ENCODE measurements around the gene PPA1.
"Not testable (repeated sequence)": the region's sequence is repeated elsewhere in the genome, so short reads cannot be mapped to it uniquely, and the experiment has no call there.

Gene PPA1

DNA sequence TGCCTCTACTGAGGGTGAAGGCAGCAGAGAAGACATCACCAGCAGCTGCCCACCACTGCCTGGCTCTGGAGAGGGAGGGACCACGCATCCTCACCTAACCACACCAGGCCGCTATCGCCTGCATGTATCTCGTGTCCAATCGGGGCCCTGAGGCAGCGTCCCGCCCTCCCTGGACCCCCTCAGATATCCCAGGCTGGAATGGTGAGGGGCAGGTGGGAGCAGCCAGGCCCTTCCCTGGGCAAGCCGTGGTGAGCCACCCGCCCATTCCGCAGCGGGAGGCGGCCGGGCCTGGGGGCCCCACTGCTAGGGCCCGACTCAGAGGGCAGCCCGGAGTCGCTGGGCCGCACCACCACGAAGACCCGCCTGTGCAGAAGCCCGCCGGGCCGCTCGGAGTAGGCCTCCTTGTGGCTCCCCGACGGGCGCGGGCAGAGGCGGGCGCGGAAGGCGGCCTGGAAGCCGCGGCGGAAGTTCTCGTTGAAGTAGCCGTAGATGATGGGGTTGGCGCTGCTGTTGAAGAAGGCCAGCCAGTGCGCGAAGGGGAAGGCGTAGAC lies 21.6 kb upstream of the PPA1 start:
- no peak for DNase-seq

DNA sequence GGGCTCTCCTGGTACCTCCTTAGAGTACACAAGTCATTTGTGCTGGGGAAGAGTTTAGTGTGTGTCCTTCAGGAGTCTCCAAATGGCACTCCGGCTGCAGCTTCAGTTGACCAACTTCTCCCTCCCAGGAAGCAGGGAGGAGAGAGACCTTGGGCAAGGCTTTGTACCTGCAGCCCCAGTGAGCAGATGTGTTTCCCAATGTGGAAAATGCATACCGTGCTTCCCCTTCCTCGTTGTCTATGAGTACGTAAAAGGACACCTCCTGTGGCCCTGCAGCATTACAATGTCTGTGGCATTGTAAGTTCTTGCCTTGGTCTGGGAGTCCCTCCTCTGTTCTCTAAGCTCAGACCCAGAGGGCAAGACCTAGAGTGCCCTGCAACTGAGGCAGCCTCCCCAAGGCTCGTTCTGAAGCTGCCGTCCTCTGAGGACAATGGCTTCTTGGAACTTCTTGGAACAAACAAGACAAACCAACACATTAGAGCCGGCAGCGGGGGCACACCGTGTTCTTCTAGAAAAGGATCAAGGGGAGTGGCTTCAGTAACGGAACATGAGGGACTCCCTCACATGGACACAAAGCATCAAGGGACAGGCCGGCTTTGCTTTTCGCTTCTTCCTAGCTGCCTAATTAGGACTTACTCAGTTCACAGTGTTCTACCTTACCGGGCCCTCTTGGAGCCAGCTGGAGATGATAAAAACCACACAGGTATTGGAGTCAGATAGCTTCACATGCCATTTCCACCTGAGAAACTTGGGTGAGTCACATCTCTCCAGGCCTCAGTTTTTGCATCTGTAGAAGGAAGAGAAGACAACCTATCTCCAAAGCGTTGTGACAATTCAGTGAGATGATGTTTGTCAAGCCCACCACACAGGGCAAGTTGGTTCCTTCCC lies 20.9 kb upstream of the PPA1 start:
- DNase-seq = no peak

GRCh38 chr10:70250961-70251680 lies 17.9 kb upstream of the PPA1 start:
- DNase-seq = no peak

- no peak for DNase-seq
Measured at GRCh38 chr10:70247360-70247759, 14.1 kb upstream of the PPA1 start.

DNA sequence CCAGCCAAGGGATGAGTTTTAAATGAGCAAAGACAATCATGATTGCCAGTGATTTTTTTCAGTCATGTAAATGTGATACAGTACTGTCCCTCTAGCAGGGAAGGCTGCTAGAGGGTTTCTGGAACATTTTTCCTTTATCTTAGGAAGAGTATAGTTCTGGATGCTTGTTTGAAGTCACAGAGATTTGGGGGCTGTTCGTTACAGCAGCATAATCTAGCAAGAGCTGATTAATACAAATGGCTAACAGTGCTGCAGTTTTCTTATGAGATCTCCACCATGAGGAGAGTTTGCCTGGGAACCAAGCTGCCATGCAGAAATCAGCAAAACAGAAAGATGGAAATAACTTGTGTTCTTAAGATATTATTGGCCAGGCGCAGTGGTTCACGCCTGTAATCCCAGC lies 7.9 kb upstream of the PPA1 start:
- no peak for DNase-seq

DNA sequence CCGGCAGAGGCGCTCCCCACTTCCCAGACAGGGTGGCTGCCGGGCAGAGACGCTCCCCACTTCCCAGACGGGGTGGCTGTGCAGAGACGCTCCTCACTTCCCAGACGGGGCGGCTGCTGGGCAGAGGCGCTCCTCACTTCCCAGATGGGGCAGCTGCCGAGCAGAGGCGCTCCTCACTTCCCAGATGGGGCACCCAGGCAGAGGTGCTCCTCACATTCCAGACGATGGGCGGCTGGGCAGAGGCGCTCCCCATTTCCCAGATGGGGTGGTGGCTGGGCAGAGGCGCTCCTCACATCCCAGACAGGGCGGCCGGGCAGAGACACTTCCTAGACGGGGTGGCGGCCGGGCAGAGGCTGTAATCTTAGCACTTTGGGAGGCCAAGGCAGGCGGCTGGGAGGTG lies 6.8 kb upstream of the PPA1 start:
- DNase-seq = not testable (repeated sequence)

GRCh38 chr10:70239077-70239976 lies 6.1 kb upstream of the PPA1 start:
- not testable (repeated sequence) for DNase-seq

- DNase-seq = not testable (repeated sequence)
Measured at GRCh38 chr10:70237958-70238536, 4.8 kb upstream of the PPA1 start.

DNA sequence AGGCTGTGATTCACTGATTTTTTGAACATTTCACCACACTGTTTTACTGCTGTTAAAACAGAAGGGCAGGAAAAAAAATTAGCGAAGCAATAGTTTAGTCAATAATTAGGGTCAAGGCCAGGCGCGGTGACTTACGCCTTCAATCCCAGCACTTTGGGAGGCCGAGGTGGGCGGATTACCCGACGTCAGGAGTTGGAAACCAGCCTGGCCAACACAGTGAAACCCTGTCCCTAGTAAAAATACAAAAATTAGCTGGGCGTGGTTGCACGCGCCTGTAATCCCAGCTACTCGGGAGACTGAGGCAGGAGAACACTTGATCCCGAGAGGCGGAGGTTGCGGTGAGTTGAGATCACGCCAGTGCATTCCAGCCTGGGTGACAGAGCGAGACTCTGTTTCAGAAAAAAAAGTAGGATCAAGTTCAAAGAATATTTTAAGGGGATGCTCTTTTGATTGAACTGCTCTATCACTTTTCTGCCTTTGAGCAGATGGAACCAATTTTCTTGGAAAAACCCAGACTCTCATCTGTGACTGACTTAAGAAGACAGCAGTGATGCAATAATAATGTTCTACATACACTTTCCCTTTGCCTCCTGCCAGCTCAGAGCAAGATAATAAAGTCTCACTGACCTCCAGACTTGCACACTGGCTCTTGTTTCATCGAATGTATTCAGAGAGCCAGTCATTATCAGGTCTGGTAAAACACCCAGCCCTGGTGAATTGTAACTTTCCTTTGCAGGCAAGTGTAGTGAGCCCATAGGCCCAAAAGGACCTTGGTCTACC lies 1.6 kb upstream of the PPA1 start:
- DNase-seq = no peak

- no peak for DNase-seq
Measured at GRCh38 chr10:70233939-70234300, 691 bp upstream of the PPA1 start.

DNA sequence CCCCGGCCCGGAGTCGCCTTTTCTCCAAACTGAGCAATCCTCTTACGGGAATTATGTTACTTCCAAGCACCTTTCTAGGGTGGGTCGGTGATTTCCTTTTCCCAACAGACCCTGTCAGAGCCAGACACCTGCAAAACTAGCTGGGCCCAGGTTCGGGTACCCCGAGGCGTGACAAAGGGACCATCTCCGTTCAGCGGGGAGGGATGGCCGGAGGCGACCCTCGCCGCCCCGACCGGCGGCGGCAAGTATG lies 445 bp downstream of the PPA1 start:
- DNase-seq = no peak

GRCh38 chr10:70232155-70232858 lies 922 bp downstream of the PPA1 start:
- peak; percentile 59 for DNase-seq

DNA sequence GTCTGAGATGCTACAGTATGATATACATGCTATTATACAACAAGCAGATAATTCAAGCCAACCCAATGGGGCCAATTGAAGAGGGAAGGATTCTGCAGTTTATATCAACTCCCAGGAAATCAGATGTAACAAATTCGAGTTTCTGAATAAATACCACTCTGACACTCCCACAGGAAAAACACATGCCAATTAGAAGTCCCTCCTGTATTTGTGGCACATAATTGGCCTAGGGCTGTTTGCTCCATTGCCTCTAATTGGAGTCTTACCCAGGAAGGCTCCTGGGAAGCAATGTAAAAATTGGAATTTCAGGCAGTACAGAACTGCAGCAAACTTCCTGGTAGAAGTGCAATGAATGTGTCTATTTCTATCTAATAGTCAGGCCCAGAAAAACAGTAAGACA lies 4.7 kb downstream of the PPA1 start:
- no peak for DNase-seq

- DNase-seq = no peak
Measured at GRCh38 chr10:70227548-70228320, 5.5 kb downstream of the PPA1 start.

- DNase-seq = no peak
Measured at GRCh38 chr10:70223728-70224127, 9.5 kb downstream of the PPA1 start.

- not testable (repeated sequence) for DNase-seq
Measured at GRCh38 chr10:70222811-70223447, 10.3 kb downstream of the PPA1 start.

- no peak for DNase-seq
Measured at GRCh38 chr10:70222340-70222794, 10.9 kb downstream of the PPA1 start.

DNA sequence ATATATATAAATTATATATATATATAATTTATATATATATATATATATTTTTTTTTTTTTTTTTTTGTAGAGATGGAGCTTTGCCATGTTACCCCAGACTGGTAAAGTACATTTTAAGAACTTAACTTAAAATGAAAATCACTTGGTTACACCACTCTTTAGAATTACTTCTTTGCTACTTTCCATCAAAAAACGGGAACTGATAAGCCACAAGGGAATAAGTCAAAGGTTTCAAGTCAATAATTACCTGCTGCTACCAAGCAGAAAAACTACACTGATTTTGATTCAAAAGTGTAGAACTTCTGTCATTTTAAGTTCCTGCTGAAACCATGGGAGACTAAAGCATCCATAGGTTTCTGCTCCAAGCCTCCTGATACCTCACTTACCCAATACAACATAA lies 12.2 kb downstream of the PPA1 start:
- no peak for DNase-seq

- DNase-seq = no peak
Measured at GRCh38 chr10:70212879-70213278, 20.4 kb downstream of the PPA1 start.

- no peak for DNase-seq
Measured at GRCh38 chr10:70212277-70212676, 21.0 kb downstream of the PPA1 start.

Data from hematopoietic multipotent progenitor cell treated with erythropoietin and hydrocortisone succinate and interleukin-3 and kit ligand, for 8 days (in vitro differentiated cells).